Right renal pelvis (tissue), 4 donors: Measurements from ENCODE around the gene TRRAP. TPM values are rescaled to one million over a fixed set of nuclear protein-coding genes. Genes with fewer than 3 reads are reported as not detected.

Experiments
- DNase-seq, 4 donors: peaks; one replicate each; pipeline ENCODE4 v3.0.0-alpha.2; 2013; ENCODE audit warnings: low read depth in 4 of 4, low spot score in 3 of 4, missing footprints in 1 of 4
- polyA plus RNA-seq, 4 donors: library from polyadenylated mRNA; unstranded; fragments of 120-200 nt; gene quantifications; one replicate each; pipeline ENCODE4 v1.2.1, GENCODE V29; 2013; ENCODE audit not compliant: insufficient read length in 4 of 4

TRRAP gene
- polyA plus RNA-seq, 4 donors, result 35.0 to 44.6 (median 40.2) TPM

DNA sequence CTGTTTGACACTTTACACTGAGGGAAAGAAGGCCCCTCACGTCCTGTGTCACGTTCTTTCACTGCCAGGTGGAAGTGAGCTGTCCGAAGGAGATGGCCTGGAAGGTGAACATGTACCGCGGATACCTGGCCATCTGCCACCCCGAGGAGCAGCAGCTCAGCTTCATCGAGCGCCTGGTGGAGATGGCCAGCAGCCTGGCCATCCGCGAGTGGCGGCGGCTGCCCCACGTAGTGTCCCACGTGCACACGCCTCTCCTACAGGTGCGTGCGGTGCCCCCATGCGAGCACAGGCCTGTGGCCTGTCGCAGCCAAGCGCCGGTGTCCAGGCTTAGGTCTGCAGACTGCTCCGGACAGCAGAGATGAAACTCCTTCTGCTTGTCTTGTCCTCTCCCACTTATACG lies 103.4 kb downstream of the TRRAP start:
- no peak for DNase-seq

DNA sequence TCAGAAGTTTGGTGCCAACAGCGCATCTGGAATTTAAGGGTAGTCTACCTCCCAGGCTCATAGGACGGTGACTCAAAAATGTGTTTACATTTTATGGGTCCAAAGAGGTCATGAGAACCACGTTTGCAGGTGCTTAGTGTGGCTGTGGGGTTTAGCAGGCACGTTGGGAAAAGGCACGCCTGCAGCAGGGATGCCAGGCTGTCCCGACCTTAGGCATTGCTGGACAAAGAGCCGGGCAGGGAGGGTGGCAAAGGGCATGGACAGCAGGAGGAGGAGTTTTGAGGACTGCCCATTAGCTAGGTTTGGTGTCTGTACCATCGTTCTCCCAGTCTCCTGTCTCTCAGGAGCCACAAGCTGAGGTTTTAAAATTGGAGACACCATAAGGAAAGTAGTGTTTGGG lies 104.4 kb downstream of the TRRAP start:
- DNase-seq, result no peak

DNA sequence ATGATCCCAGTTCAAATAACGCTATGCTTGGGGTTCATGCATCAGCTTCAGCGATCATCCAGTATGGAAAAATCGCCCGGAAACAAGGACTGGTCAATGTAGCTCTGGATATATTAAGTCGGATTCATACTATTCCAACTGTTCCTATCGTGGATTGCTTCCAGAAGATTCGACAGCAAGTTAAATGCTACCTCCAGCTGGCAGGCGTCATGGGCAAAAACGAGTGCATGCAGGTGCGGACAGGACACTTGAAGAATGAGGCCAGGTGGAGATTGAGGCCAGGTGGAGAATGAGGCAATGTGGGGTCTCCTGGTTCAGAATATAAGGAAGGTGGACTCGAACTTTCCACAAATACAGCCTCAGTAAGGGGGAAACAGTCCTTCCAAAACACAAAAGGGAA lies 105.8 kb downstream of the TRRAP start:
- DNase-seq, result no peak

DNA sequence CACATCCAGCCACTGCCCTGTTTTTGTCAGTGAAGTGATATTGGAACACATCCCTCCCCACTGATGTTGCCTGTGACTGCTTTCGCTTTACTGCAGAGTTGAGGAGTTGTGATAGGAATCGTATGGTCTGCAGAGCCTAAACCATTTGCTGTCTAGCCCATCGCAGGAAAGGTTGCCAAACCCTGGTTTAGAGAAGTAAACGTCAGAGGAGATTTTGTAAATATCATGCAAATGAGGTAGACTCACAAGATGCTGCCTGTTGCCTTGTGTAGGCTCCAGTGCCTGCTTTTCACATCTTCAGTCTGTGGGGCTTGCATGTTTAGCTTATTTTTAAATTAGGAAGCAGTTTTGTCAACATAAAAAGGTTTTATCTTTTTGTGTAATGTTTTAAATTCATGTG lies 107.1 kb downstream of the TRRAP start:
- DNase-seq, result no peak

DNA sequence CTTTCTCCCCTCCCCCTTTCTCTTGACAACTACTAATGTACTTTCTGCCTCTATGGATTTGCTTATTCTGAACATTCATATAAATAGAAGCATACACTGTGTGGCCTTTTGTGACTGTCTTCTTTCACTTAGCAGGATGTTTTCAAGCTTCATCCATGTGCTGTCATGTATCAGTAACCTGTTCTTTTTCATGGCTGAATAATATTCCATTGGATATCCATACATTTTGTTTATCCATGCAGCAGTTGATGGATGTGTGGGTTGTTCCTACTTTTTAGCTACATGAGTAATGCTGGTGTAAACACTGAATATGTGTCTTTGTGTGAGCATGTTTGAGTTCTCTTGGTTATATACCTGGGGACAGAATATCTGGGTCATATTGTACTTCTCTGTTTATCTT lies 107.6 kb downstream of the TRRAP start:
- no peak for DNase-seq

DNA sequence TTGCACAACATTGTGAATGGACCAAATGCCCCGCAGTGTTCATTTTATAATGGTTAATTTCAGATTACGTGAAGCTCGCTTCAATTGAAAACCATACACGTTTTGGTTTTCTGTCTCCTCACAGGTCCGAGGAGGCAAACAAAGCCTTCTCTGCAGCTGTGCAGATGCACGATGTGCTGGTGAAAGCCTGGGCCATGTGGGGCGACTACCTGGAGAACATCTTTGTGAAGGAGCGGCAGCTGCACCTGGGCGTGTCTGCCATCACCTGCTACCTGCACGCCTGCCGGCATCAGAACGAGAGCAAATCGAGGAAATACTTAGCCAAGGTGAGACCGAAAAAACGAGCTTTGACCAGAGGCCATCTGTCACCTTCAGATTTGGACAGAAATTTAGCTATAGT lies 110.3 kb downstream of the TRRAP start:
- DNase-seq, result no peak

DNA sequence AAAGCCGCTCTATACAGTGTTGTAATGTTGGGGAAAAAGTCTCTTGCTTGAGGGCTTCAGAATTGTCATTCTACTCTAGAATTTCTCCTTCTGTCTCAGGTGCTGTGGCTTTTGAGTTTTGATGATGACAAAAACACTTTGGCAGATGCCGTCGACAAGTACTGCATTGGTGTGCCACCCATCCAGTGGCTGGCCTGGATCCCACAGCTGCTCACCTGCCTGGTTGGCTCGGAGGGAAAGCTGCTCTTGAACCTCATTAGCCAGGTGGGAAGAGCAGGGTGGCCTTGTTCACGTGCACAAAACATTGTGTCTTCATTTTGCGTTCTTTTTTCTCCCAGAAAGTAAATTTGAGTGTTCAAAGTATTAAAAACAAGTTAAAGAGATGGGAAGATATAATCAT lies 112.0 kb downstream of the TRRAP start:
- no peak for DNase-seq

DNA sequence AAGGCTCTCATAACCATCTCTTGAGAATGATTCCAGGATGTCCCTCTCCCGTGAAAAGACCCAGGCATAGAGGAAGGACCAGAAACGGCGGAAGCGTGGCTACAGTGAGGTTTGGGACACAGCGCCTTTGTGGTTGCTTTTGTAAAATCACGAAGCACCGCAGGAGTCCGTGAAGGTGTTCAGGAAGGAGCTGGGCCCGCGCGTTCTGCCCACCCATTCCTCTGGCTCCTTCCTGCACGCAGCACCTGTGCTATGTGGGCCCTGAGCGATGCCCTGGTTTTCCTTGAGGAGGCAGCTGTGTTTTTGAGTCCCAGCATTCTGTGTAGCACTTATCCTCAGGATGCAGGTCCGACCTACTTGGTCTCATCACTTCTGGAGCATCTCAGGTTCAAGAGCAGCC lies 112.8 kb downstream of the TRRAP start:
- no peak for DNase-seq

DNA sequence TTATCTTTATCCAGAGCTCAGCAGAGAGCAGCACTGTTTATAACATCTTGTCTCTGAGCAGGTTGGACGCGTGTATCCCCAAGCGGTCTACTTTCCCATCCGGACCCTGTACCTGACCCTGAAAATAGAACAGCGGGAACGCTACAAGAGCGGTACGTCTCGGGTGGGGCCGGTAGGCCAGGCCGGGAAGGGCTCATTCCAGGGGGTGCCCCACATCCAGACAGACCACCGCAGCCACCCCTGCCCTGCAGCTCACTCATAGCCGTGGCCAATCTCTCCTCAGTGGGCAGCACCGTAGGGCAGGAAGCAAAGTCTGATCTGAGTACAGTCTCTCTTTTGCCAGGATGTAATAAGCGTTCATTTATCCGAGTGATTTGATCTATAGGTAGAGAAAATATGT lies 113.7 kb downstream of the TRRAP start:
- DNase-seq, result no peak

DNA sequence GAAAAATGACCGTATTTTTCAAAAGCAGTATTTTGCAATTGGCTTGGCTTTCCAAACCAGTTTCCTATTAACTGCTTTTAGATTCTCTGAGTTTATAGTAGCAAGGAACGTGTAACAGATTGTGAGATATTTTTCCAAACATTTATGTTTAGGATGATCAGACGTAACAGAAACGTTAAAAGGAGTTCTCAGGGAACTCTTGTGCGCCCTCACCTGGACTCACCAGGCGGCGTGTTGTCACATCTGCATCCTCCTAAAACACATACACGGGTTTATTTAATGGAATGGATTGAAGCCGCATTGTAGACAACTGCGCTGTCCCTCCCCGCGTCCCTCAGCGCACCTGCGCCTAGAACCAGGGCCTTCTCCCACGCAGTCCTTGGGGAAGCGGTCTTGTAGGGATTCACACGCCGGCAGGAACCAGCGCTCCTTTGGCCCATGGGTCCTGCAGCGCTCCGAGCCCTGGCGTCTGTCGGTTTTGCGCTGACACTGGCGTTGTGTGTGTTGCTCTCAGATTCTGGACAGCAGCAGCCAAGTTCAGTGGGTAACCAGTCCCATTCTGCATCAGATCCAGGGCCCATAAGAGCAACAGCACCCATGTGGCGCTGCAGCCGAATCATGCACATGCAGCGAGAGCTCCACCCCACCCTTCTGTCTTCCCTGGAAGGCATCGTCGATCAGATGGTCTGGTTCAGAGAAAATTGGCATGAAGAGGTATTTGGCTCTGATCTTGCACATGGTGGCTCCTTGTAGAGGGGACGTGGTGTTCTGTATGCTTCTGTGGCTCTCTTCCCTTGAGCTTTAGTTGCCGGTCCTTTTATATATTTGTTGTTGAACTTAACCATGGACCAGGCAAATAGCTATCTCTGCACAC lies 114.9 kb downstream of the TRRAP start:
- no peak for DNase-seq

DNA sequence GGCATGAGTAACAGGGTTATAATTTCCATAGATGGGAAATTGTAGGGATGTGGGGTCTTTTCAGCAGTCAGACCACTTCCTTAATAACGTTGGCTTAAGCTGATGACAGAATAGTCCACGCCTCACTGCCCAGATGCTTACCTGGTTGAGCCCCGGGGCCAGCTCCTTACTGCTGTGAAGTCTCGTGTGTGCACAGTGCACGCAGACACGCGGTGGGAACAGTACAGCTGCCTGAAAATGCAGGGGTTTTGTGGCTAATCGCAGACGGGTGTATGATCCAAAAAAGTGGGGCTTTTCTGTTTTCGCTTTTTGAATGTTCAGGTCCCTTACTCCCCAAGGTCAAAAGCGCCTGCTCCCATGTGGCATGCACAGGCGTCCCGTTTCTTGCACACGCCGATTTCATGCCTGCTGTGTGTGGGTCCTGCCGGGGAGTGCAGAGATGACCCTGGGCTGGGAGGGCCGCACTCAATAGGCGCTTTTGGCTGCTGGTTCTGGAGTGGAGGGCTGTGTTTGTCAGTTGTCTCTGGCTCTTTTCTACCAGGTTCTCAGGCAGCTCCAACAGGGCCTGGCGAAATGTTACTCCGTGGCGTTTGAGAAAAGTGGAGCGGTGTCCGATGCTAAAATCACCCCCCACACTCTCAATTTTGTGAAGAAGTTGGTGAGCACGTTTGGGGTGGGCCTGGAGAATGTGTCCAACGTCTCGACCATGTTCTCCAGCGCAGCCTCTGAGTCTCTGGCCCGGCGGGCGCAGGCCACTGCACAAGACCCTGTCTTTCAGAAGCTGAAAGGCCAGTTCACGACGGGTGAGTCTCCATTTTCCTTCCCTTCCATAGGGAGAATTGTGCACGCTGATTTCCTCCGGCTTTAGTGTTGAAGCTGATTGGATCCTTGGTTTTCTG lies 116.0 kb downstream of the TRRAP start:
- no peak for DNase-seq

DNA sequence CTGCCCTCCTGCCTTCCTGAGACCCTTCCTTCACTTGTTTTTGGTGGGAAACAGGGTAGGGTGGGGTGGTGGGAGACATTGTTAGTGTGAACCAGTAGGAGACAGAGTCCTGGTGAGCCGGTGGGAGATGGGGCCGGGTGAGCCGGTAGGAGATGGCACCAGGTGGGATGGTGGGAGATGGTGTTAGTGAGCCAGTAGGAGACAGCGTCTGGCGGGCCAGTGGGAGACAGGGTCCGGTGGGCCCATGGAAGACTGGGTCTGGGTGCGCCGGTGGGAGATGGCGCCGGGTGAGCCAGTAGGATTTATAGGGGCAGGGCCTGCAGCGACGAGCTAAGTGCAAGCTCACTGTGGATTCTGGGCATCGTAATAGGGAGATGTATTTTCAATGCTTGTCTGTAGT lies 116.8 kb downstream of the TRRAP start:
- DNase-seq, result no peak

DNA sequence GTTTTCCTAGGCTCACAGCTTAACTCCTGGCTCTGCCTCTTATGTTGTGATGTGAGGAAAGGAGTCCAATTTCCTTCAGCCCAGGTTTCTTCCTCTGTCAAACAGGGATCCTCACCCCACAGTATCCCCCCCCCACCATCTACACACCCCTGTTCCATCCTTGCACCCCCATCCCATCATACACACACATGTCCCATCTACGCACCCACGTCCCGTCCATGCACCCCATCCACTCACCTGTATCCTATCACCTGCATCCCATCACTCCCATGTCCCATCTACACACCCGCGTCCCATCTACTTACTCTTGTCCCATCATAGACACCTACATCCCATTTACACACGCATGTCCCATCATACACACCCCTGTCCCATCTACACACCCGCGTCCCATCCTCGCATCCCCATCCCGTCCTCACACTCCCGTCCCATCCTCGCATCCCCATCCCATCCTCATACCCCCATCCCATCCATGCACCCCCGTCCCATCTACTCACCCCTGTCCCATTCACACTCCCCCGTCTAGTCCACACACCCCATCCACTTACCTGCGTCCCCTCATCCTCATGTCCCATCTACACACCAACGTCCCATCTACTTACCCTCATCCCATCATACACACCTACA lies 117.3 kb downstream of the TRRAP start:
- DNase-seq, result no peak

DNA sequence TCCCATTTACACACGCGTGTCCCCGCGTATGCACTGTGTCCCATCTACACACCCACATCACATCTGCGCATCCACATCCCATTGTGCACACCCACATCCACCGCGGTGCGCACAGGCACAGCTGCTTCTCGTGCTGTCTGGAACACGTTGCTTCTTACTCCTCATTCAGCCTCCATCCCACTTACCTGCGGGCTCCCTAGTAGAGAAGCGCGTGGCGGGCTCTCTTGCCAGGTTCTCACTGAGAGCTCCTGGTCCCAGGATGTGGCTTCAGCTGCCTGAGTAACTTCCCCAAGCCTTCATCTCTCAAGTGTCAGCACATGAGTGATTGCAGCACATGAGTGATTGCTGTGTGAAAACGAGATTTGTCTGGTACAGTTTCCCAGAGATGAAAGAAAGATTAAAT lies 117.8 kb downstream of the TRRAP start:
- DNase-seq, result no peak

DNA sequence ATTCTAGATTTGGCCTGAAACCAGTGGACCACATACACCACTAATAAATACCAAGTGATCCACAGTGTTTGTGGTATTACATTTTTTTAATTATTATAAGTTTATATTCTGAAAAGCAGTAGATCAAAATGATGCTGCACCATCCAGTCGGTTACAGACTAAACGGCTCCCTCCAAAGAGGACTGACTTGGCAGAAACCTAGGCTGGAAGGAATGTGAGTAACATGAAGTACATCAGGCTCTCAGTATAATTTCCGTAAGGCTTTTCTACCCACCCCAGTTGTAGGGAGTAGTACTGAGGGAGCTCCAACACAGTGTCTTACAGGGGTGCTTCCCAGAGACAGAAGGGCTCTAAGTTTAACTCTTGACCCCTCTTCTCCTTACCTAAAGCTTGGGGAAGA lies 119.5 kb downstream of the TRRAP start:
- DNase-seq, result no peak

DNA sequence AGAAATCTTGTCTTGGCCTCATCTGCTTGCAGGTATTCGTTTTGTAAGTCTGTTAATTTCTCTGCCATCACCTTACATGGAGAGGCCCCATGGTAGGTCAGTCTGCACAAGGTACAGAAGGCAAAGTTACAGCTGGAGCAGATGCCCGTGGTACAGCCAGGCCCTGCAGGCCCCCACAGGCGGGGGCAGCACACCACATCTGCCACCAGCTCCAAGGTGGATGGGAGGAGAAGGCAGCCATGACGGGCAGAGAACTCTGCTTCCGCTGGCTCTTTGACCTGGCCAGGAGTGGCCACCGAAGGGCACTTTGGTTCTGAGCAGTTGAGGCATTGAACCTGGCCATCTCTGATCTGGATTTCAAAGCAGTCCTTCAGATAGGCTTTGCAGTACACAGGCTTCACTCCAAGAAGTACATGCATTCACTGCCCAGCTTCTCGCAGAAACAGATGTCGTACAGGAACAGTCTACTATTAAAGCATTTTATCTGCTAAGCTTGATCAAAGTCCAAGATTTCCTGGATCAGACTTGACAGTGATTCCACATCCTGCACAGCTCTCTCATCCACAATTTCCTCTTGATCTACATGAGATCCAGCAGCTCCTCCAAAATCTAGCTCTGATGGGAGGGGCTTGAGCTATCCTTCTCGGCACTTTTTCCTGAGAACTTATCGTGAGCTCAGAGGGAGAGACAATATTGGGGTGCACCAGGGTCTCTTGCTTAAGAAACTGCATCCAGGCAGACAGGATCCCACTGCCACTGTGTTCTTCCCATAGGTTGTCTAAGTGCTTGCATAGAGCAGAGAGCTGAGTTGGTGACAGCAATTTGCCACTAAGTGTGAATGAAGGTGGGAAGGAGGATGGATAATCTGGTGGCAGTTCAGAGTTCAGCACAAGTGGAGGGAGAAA lies 120.7 kb downstream of the TRRAP start:
- no peak for DNase-seq

DNA sequence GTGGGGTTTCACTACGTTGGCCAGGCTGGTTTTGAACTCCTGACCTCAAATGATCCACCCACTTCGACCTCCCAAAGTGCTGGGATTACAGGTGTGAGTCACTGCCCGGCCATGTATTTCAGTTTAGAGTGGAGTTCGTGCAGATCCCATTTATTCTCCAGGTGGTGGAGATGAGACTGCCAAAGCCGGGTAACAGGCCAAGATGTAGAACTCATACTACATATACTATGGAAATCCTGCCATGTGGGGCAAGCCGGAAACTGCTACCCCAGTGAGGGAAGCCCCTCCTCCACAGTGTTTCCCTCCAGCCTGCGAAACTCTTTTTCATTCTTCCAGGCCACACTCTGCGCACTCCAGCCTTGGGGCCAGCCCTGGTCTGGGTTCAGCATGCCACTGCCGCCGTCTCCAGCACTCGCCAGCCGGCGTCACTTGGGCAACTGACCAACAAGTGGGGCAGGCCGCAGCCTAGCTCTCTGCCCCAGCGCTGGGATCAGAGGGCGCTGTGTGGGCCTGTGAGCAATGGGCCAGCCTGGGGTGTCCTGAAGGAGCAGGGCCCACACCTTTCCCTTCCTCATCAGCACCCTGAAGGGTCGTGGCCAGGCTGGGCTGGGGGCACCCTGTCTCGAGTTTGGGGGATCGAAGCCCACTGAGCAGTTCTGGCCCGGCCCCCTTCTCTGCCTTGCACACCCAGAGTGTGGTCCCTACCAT lies 122.0 kb downstream of the TRRAP start:
- DNase-seq, result no peak

DNA sequence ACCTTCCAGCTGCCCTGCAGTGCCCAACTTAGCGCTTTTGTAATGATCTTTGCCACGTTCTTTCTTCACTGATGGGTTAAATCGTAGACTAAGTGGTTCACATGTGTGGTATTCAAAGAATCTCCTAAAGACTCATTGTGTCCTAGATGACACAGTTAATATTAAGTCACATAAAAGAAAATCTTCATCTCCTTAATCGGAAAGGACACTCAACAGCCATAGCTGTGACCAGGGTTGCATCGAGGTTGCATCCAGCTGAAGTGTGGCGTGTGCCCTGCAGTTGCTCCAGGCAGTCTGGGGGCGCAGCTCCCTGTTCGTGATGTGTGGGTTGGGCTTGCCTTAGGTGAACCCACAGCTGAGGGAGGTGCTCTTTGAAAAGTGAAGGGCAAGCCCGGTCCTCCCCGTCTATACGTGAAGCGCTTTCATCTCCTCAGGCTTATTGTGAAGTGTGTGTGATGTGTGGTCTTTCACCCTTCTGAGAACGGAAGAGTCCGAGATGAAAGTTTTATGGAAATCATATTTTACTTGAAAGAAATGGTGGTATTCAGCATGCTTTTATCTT lies 122.7 kb downstream of the TRRAP start:
- no peak for DNase-seq

DNA sequence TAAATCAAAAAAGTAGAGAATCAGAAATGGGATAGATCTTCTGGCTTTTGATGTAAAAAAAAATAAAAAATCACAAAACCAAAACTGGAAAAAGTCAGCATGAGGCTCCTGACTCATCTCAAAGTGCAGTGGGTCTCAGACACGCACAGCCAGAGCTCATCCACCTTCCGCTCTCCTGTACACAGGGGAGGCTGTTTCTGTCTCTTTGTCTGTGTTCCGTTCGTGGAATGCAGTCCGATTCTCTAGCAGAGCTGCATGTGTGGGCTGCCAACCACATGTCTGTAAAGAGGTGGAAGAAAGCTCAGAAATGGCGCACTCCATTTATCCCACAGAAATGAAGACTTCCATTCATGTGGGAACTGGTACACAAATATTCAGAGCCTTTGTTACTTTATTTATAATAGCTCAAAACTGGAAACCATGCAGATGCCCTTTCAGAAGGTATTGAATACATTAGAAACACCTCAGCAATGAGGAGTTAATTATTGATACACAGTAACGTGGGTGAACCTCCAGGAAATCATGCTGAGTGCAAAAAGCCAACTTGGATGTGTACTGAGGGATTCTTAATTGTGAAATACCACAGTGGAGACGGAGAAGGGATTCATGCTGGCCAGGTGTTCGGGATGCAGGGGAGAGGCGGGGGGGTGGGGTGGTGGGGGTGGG lies 123.3 kb downstream of the TRRAP start:
- no peak for DNase-seq
